KG1 (cell line): ENCODE results near the gene CHM.
"Not testable (repeated sequence)": the region's sequence is repeated elsewhere in the genome, so short reads cannot be mapped to it uniquely, and the experiment has no call there.

Source experiments
- DNase-seq: peaks from one replicate; lab custom pipeline; 2025; lab: John Stamatoyannopoulos, UW

CHM gene

DNA sequence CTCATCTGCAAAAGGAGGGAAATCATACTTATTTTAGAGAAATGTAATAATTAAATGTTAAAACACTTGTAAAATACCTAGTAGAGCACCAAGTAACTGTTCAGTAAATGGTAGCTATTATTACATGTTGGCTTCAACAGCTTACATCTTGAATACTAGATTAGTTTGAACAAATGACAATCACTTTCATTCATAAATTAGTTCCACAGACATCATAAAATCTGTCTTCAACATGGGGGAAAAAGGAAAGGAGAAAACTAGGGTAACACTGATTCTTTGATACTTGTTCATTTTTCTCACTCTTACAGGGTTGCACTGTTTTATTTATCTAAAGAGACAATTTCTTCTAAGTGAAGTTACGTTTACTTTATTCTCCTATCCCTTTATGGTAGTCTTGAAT, 51.7 kb downstream of the CHM start:
- DNase-seq: no peak

DNA sequence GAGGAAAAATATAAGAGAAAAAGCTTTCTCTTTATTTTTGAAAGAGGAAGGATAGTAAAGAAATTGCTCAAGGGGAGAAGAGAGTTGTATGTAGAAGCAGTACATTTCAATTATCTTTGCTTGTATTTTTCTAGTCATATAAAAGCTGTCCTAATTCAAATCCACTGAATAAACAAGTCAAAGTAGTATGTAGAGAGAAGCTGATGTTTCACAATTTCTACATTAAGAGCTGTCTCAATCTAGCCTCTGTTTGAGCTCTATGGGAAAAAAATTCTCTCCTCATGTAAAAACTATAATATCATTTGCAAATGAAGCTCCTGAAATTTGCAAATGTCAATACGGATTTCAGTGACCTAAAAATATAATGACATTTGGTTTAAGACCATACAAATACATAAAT, 52.6 kb downstream of the CHM start:
- no peak for DNase-seq

- DNase-seq: no peak
Measured at GRCh38 chrX:85994228-85994627, 53.1 kb downstream of the CHM start.

GRCh38 chrX:85993539-85994197, 53.7 kb downstream of the CHM start:
- DNase-seq: no peak

DNA sequence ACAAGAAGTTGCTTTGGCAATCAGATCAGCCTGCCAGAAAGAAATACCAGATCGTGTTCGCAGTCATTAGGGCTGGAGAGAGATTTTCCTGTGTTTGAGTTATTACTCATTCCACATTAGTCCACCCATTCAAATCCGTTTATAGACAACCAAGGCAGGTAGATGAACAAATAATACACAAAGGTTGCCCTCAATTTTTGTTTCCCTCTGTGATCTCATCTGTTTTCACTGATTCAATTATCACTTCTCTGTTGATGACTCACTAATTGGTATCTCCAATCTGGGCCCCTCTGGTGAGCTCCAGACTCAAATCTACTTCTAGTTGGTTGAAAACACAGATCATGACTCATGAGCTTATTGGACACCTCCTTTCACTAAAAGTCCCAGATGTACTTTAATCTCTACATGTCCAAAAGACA, 54.5 kb downstream of the CHM start:
- no peak for DNase-seq

- DNase-seq: no peak
Measured at GRCh38 chrX:85988353-85988752, 59.0 kb downstream of the CHM start.

DNA sequence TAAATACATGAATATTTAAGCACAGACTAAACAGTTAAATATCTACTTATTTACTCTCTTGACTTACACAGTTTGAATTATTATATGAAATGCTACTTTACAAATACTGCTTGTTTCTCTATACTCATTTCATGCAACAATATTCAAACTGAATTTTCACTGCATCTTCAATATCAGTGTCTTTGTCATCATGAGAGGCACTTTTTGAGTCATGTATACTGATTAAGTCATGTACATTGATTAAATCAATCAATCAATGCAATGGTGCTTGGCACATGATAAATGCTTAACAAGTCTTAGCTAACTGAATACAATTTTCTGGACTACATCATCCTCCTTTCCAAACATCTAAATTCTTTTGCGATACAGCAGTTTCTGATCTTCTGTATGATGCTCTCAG, 67.1 kb downstream of the CHM start:
- no peak for DNase-seq

- DNase-seq: no peak
Measured at GRCh38 chrX:85977218-85977617, 70.1 kb downstream of the CHM start.

DNA sequence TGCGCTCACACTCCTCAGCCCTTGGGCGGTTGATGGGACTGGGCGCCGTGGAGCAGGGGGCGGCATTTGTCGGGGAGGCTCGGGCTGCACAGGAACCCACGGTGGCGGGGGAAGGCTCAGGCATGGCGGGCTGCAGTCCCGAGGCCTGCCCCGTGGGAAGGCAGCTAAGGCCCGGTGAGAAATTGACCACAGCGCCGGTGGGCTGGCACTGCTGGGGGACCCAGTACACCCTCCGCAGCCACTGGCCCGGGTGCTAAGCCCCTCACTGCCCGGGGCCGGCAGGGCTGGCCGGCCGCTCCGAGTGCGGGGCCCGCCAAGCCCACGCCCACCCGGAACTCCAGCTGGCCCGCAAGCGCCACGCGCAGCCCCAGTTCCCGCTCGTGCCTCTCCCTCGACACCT, 75.0 kb downstream of the CHM start:
- DNase-seq: not testable (repeated sequence)

GRCh38 chrX:85964744-85965143, 82.6 kb downstream of the CHM start:
- no peak for DNase-seq

DNA sequence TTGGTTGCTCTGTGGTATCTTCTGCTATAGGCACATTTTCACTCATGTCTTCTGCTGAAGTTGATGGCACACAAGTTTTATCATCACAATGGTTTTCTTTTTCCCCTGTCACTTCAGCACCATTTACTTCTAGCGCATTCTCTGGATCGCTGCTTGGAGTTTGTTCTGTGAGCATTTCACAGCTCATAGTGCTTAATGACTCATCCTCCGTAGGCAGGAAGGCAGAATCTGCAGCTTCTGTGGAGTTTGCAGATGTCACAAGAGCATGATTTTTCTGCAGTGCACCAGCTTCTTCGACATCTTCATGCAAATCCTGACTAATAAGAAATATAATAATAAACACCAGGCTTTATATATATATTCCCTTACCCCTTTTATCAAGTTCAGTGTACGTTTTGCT, 83.6 kb downstream of the CHM start:
- DNase-seq: no peak

DNA sequence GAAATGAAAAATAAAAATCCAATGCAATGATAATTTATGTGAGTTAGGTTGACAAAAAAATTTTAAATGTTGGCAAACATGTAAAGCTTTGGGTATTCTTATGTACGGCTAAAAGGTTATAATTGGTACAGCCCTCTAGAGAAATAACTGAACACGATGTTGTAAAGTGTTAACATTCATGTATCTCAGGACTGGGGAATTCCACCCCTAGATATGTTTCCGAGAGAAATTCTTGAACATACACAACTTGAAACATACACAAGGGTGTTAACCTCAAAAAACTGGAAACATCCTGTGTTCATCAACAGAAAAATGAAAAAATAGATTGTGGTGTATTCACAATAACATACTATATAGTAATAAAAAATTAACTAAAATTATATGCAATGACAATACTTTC, 91.8 kb downstream of the CHM start:
- no peak for DNase-seq

- DNase-seq: not testable (repeated sequence)
Measured at GRCh38 chrX:85944751-85945150, 102.6 kb downstream of the CHM start.

DNA sequence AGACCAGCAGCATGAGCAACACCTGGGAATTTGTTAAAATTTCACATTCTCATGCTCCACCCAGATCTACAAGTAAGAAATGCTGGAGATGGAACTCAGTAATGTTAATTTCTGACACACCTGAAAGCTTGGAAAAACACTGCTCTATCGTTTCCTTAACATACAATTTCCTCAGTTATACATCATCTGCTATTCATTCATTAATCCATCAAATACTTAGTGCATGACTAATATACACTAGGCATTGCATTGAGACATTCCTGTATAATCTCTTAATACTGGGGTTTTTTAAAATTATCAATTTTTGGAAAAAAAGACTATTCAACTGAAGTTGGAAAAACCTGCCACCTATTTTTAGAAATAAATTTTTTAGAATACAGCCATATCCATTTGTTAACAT, 106.1 kb downstream of the CHM start:
- DNase-seq: no peak

- not testable (repeated sequence) for DNase-seq
Measured at GRCh38 chrX:85939942-85940341, 107.4 kb downstream of the CHM start.

DNA sequence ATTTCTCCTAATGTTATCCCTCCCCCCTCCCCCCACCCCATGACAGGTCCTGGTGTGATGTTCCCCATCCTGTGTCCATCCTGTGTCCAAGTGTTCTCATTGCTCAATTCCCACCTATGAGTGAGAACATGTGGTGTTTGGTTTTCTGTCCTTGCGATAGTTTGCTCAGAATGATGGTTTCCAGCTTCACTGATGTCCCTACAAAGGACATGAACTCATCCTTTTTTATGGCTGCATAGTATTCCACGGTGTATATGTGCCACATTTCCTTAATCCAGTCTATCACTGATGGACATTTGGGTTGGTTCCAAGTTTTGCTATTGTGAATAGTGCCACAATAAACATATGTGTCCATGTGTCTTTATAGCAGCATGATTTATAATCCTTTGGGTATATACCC, 113.0 kb downstream of the CHM start:
- not testable (repeated sequence) for DNase-seq

GRCh38 chrX:85930099-85930498, 117.3 kb downstream of the CHM start:
- DNase-seq: no peak

DNA sequence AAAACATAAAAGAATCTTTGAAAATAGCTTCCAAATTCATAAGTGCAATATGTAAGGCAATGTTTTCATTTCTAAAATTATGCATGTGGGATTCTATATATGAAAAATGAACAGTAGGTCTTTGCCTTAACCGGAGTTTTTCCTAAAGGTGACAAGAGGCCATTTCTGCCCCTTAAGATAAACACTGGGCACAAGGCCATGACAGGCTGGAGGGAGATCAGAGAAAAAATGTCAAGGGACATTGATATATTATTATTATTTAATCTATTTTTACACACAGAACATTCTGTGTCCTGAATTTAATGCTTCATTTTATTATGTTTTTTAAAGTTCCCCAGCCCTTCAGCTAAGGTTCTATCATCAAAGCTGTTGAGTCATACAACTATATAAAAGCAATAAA, 118.8 kb downstream of the CHM start:
- DNase-seq: no peak

DNA sequence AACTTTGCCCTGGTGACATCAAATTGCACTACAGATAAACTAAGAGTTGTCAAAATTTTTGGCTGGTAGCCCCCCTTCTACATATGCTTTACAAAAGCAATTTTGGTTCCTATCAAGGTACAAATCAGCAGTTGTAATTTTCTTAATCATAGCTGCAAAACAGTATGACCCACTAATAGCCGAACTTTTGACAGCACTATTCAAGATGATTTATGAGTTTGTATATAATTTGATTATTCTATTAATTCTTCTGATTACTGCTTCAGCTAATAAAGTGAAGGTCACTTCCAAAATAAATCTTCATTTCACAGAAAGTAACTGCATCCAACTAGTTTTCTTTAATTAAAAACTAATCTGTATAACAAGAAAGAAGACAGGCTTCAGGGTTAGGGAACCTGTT, 119.6 kb downstream of the CHM start:
- no peak for DNase-seq

DNA sequence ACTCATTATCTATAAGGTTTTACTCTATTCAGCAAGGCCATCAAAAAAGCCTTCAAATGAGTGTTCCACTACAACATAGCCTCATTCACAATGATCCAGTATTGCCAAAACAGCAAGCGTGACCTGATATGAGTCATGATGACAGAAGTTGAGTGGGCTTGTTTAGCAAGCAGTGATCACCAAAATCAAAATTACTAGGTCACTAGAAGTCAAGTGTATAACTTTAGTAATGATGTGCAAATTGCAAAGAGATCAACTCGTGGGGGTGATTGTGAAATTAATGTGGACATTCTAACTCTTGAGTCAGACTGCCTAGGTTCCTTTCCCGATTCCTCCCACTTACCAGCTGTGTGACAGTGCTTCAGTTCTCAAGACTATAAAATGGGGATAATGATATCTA, 124.5 kb downstream of the CHM start:
- DNase-seq: no peak

GRCh38 chrX:85916656-85917280, 130.6 kb downstream of the CHM start:
- DNase-seq: not testable (repeated sequence)

GRCh38 chrX:85914431-85914830, 132.9 kb downstream of the CHM start:
- no peak for DNase-seq

- DNase-seq: no peak
Measured at GRCh38 chrX:85907316-85907715, 140.0 kb downstream of the CHM start.

DNA sequence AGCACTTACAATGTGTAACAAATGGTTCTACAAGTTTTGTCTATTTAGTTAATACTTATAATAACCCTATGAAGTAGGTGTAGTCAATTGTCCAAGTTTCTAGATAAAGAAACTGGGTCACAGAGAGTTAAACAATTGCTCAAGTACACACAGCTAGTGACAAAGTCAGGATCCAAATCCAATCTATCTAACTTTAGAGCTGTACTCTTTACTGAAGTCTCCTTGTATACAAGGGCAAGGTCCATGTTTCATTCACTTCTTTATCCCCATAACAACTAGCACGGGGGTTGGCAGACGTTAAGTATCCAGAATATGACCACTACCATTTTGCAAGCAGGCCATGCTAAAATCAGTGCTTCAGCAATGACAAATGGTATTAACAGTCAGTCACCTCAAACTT, 141.0 kb downstream of the CHM start:
- DNase-seq: no peak
